Neural progenitor cell (in vitro differentiated cells): ENCODE data around the gene OSCP1. TPM values are rescaled to one million over a fixed set of nuclear protein-coding genes. Genes with fewer than 3 reads are reported as not detected.
A peak's percentile ranks its signal among the peaks of the same experiment; 100 is the strongest.

Source experiments
- DNase-seq: peaks from one replicate; pipeline ENCODE4 v3.0.0-alpha.2; 2016; ENCODE audit warnings: low spot score
- H2AFZ ChIP-seq: fragments of 200-600 bp; sonication (generic); replicated peaks from 2 replicates; pipeline ENCODE4 v1.6.1; 2016; ENCODE audit warnings: antibody characterized with exemption
- H3F3A ChIP-seq: fragments of 200-600 bp; sonication (generic); 2 replicates; pipeline ENCODE4 v1.6.1; 2016; ENCODE audit warnings: antibody characterized with exemption, low read depth
- H3K27ac ChIP-seq: fragments of 200-600 bp; sonication (generic); 2 replicates; pipeline ENCODE4 v1.5.1; 2016; ENCODE audit warnings: mild to moderate bottlenecking
- H3K27me3 ChIP-seq: fragments of 200-600 bp; sonication (generic); 2 replicates; pipeline ENCODE4 v1.6.1; 2016; ENCODE audit warnings: mild to moderate bottlenecking, moderate library complexity
- H3K36me3 ChIP-seq: fragments of 200-600 bp; sonication (generic); 2 replicates; pipeline ENCODE4 v1.5.1; 2016
- H3K4me1 ChIP-seq: fragments of 200-600 bp; sonication (generic); 2 replicates; pipeline ENCODE4 v1.6.1; 2016; ENCODE audit warnings: mixed run types
- H3K4me2 ChIP-seq: fragments of 200-600 bp; sonication (generic); 2 replicates; pipeline ENCODE4 v1.6.1; 2016
- H3K4me3 ChIP-seq: fragments of 200-600 bp; sonication (generic); 2 replicates; pipeline ENCODE4 v1.5.1; 2016
- H3K79me2 ChIP-seq: fragments of 200-600 bp; sonication (generic); 2 replicates; pipeline ENCODE4 v1.6.1; 2016; ENCODE audit warnings: low read depth
- H3K9ac ChIP-seq: fragments of 200-600 bp; sonication (generic); 2 replicates; pipeline ENCODE4 v1.6.1; 2016
- H3K9me3 ChIP-seq: fragments of 200-600 bp; sonication (generic); 2 replicates; pipeline ENCODE4 v1.5.1; 2016; ENCODE audit warnings: low read depth
- H4K20me1 ChIP-seq: fragments of 200-600 bp; sonication (generic); 2 replicates; pipeline ENCODE4 v1.6.1; 2016; ENCODE audit warnings: low read depth
- H3K27ac Mint-ChIP-seq: 3 replicates; pipeline ENCODE4 v1.8.0; 2021; ENCODE audit warnings: mixed read lengths
- H3K27me3 Mint-ChIP-seq: 2 replicates; pipeline ENCODE4 v1.8.0; 2022; ENCODE audit warnings: low read depth, mild to moderate bottlenecking, inconsistent platforms, moderate library complexity, mixed read lengths; ENCODE audit not compliant: insufficient read depth
- H3K36me3 Mint-ChIP-seq: 3 replicates; pipeline ENCODE4 v1.8.0; 2021; ENCODE audit warnings: mixed read lengths
- H3K4me1 Mint-ChIP-seq: 3 replicates; pipeline ENCODE4 v1.8.0; 2021; ENCODE audit warnings: mixed read lengths
- H3K4me3 Mint-ChIP-seq: 3 replicates; pipeline ENCODE4 v1.8.0; 2021; ENCODE audit warnings: mild to moderate bottlenecking, moderate library complexity, mixed read lengths
- H3K9me3 Mint-ChIP-seq: 3 replicates; pipeline ENCODE4 v1.8.0; 2020; ENCODE audit warnings: mixed read lengths
- CTCF ChIP-seq: fragments of 200-600 bp; sonication (generic); IDR thresholded peaks from 2 replicates; pipeline ENCODE4 v1.5.1; 2017; ENCODE audit warnings: antibody characterized with exemption, mild to moderate bottlenecking
- EZH2 ChIP-seq: fragments of 200-600 bp; sonication (generic); IDR thresholded peaks from 2 replicates; pipeline ENCODE4 v1.6.1; 2017; ENCODE audit warnings: antibody characterized with exemption, mild to moderate bottlenecking, moderate library complexity
- EZH2phosphoT487 ChIP-seq: fragments of 200-600 bp; sonication (generic); IDR thresholded peaks from 2 replicates; pipeline ENCODE4 v1.6.1; 2017; ENCODE audit warnings: antibody characterized with exemption
- total RNA-seq: library from RNA; depleted of rRNA; stranded (reverse); fragments of >200 nt; gene quantifications from 2 replicates; pipeline ENCODE4 v1.2.3, GENCODE V29; 2015; ENCODE audit warnings: low replicate concordance

The OSCP1 gene
- total RNA-seq, 1 donor from 2014 or later: 7.8 TPM

DNA sequence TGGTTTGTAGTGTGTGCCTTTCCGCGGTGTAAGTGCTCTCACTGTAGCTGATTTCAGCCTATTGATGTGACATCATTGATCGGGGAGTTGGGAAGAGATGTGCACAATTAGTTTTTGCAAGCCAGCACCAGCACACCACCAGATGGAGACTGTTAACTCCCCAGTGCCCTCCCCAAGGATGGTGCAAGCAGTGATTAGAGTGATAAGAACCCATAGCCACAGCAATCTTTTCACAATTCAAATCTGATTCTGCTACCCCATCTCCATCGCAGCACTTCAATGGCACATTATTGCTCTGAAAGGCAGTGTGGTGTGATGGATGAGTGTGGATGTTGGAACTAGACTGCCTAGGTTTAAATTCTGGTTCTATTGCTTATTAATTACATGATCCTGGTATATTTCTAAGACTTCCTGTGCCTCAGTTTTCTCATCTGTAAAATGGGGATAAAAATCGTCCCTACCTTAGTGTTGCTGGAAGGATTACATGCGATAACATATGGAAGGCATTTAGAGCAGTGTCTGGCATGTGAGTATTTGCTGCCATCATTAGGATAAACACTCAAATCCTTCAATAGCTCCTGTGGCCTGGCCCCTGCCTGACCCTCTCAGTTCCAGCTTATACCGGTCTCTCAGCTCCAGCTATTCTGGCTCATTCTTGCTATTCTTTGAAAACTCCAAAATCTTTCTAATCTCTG lies 25.8 kb upstream of the OSCP1 start:
- Histone ChIP-seq H3K9ac (no peak overlapping the region), H3K27ac (no peak overlapping the region), H2AFZ (no peak overlapping the region), H3K4me1 (peaks cover 9% of the 10 kb centered on the region), H3K79me2 (no peaks in the 10 kb centered on the region), H3K36me3 (no peaks in the 10 kb centered on the region), H3F3A (no peaks in the 10 kb centered on the region), H3K9me3 (no peaks in the 10 kb centered on the region), H4K20me1 (no peaks in the 10 kb centered on the region), H3K4me2 (no peak overlapping the region), H3K27me3 (no peaks in the 10 kb centered on the region), H3K4me3 (no peak overlapping the region)
- Mint-ChIP-seq H3K4me1 (peaks cover 13% of the 10 kb centered on the region), H3K27ac (peak overlapping the region; percentile 3), H3K9me3 (no peaks in the 10 kb centered on the region), H3K36me3 (no peaks in the 10 kb centered on the region), H3K4me3 (no peak overlapping the region), H3K27me3 (peaks cover 3% of the 10 kb centered on the region)
- DNase-seq: no peak
- TF ChIP-seq EZH2: no peak
- TF ChIP-seq EZH2phosphoT487: no peak
- no peak for TF ChIP-seq CTCF

- Mint-ChIP-seq H3K4me1 (peaks cover 16% of the 10 kb centered on the region), H3K9me3 (no peaks in the 10 kb centered on the region), H3K4me3 (no peak overlapping the region), H3K27ac (no peak overlapping the region), H3K27me3 (peaks cover 3% of the 10 kb centered on the region), H3K36me3 (no peaks in the 10 kb centered on the region)
- TF ChIP-seq EZH2 (no peak), EZH2phosphoT487 (no peak), CTCF (no peak)
- no peak overlapping the region for H3K9ac ChIP-seq
- H3K36me3 ChIP-seq: no peaks in the 10 kb centered on the region
- H4K20me1 ChIP-seq: no peaks in the 10 kb centered on the region
- H3K9me3 ChIP-seq: no peaks in the 10 kb centered on the region
- H3K27me3 ChIP-seq: no peaks in the 10 kb centered on the region
- H3K79me2 ChIP-seq: no peaks in the 10 kb centered on the region
- no peak overlapping the region for H3K4me2 ChIP-seq
- H3F3A ChIP-seq: no peaks in the 10 kb centered on the region
- no peak for DNase-seq
- H3K27ac ChIP-seq: no peak overlapping the region
- peaks cover 9% of the 10 kb centered on the region for H3K4me1 ChIP-seq
- H2AFZ ChIP-seq: no peak overlapping the region
- H3K4me3 ChIP-seq: no peak overlapping the region
These were observed 25.1 kb upstream of the OSCP1 start for GRCh38 chr1:36475341-36475740.

DNA sequence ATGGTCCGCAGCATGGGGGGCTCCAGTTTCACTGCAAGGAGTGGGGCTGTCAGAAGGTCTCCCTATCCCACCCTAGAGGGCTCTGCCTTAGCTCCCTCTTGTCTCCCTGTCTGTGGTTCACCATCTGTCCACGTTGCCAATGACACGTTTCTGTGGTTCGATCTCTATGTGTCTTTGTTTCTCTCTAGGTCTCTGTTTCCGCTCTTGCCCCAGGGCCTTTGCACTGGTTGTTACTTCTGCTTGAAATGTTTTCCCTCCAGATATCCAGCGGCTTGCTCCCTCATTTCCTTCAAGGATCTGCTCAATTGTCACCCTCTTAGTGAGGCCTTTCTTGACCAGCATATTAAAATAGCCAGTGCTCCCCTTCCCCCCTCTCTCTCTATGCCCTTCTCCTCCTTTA lies 22.4 kb upstream of the OSCP1 start:
- TF ChIP-seq EZH2phosphoT487 (no peak), EZH2 (no peak), CTCF (no peak)
- Histone ChIP-seq H3K4me3 (no peak overlapping the region), H2AFZ (no peak overlapping the region), H3K4me1 (peaks cover 9% of the 10 kb centered on the region), H4K20me1 (no peaks in the 10 kb centered on the region), H3K9ac (no peak overlapping the region), H3K9me3 (no peaks in the 10 kb centered on the region), H3K4me2 (no peak overlapping the region), H3K27me3 (no peaks in the 10 kb centered on the region), H3F3A (no peaks in the 10 kb centered on the region), H3K36me3 (no peaks in the 10 kb centered on the region), H3K79me2 (no peaks in the 10 kb centered on the region), H3K27ac (no peak overlapping the region)
- no peak for DNase-seq
- H3K27ac Mint-ChIP-seq: peak overlapping the region; percentile 23
- no peaks in the 10 kb centered on the region for H3K9me3 Mint-ChIP-seq
- peaks cover 16% of the 10 kb centered on the region for H3K4me1 Mint-ChIP-seq
- H3K27me3 Mint-ChIP-seq: peaks cover 6% of the 10 kb centered on the region
- no peaks in the 10 kb centered on the region for H3K36me3 Mint-ChIP-seq
- H3K4me3 Mint-ChIP-seq: no peak overlapping the region
